Measurements from ENCODE around the gene PFN4. TPM values are rescaled to one million over a fixed set of nuclear protein-coding genes. Genes with fewer than 3 reads are reported as not detected.

PFN4 gene
- total and polyA plus RNA-seq, 7 donors = 0.18 to 1.2 (median 0.35) TPM; not detected in 1

DNA sequence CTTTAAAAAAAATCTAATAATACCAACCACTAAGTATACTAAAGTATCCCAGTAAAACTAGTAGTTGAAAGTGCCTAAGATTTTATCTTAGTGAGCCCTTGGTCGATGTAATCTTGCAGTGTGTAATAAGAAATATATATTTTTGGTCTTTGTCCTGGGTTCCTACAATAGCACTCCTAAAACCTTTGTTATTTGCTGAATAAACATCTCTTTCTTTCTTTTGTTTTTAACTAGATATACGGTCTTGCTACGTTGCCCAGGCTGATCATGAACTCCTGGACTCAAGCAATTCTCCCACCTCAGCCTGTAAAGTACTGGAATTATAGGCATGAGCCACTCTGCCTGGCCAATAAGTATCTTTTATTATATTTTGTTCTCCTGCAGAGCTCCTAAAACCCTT lies 36.1 kb downstream of the PFN4 start:
- Histone ChIP-seq H3K36me3 (ENCODE audit: insufficient read depth in 1 of 2, low read depth in 1 of 2) (peaks cover 0 to 26% of the 10 kb centered on the region in 2 donors), H3K27ac (no peak overlapping the region), H3K9me3 (no peaks in the 10 kb centered on the region), H3K4me3 (no peak overlapping the region), H3K4me1 (peaks cover 8% of the 10 kb centered on the region), H3K27me3 (ENCODE audit: insufficient read depth in 3 of 3, low read length in 2 of 3) (no peaks in the 10 kb centered on the region)
- TF ChIP-seq, protein P1, sequence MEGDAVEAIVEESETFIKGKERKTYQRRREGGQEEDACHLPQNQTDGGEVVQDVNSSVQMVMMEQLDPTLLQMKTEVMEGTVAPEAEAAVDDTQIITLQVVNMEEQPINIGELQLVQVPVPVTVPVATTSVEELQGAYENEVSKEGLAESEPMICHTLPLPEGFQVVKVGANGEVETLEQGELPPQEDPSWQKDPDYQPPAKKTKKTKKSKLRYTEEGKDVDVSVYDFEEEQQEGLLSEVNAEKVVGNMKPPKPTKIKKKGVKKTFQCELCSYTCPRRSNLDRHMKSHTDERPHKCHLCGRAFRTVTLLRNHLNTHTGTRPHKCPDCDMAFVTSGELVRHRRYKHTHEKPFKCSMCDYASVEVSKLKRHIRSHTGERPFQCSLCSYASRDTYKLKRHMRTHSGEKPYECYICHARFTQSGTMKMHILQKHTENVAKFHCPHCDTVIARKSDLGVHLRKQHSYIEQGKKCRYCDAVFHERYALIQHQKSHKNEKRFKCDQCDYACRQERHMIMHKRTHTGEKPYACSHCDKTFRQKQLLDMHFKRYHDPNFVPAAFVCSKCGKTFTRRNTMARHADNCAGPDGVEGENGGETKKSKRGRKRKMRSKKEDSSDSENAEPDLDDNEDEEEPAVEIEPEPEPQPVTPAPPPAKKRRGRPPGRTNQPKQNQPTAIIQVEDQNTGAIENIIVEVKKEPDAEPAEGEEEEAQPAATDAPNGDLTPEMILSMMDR (IDR thresholded peaks at IDR 0.05) = no peak
- 78 to 92% (median 87%) methylated on average over 3 of the region's 3 CpGs for WGBS, 3 donors
- DNase-seq (no peak), ATAC-seq (no peak)
- intact Hi-C loops (cut with DNase I) = no loop called here

DNA sequence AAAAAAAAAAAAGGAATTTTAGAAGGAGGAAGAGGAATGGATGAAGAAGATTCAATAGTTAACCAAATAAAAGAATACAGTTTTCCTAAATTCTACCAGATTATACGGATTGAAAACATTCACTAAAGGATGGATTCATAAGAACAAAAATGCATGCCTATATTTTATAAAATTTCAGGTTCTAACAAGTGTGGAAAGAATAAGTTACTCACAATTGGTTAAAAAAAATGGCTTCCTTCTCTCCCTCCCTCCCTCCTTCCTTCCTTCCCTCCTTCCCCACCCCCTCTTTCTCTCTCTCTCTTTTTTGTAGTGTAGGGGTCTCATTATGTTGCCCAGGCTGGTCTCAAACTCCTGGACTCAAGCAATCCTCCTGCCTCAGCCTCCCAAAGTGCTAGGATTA lies 36.9 kb downstream of the PFN4 start:
- Histone ChIP-seq H3K27ac (no peak overlapping the region), H3K9me3 (no peaks in the 10 kb centered on the region), H3K27me3 (ENCODE audit: insufficient read depth in 3 of 3, low read length in 2 of 3) (no peaks in the 10 kb centered on the region), H3K4me3 (no peak overlapping the region), H3K4me1 (peaks cover 8% of the 10 kb centered on the region), H3K36me3 (ENCODE audit: insufficient read depth in 1 of 2, low read depth in 1 of 2) (peaks cover 2 to 29% of the 10 kb centered on the region in 2 donors)
- DNase-seq (no peak), ATAC-seq (no peak)
- WGBS, 3 donors = 92 to 100% (median 96%) methylated on average over 1 of the region's 1 CpG
- intact Hi-C loops (cut with DNase I) = no loop called here
- TF ChIP-seq, protein P1 (IDR thresholded peaks at IDR 0.05) = no peak

DNA sequence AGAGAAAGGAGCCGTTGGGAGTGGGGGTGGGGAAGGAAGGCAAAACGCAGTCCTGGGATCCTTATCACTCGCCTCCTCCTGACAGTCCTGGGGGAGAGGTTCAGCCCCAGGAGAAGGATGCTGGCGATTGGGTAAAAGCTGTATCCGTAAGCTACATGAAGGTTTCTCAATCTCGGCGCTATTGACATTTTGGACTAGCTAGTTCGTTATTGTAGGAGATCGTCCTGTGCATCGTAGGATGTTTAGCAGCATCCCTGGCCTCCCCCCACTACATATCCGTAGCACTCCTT lies 38.0 kb downstream of the PFN4 start:
- Histone ChIP-seq H3K9me3 (no peaks in the 10 kb centered on the region), H3K4me3 (peak overlapping the region; percentile 65), H3K4me1 (peaks cover 8% of the 10 kb centered on the region), H3K27ac (peak overlapping the region; percentile 73), H3K27me3 (ENCODE audit: insufficient read depth in 3 of 3, low read length in 2 of 3) (no peaks in the 10 kb centered on the region), H3K36me3 (ENCODE audit: insufficient read depth in 1 of 2, low read depth in 1 of 2) (peaks cover 2 to 29% of the 10 kb centered on the region in 2 donors)
- DNase-seq (no peak), ATAC-seq (no peak)
- intact Hi-C loops (cut with DNase I) = loop anchor here in 1 of 2 donors (2.0 kb wide), 1 partner anchor 260 kb away; no protein-coding TSS in a partner anchor
- WGBS, 3 donors = 26 to 34% (median 32%) methylated on average over 11 of the region's 11 CpGs
- TF ChIP-seq, protein P1 (IDR thresholded peaks at IDR 0.05) = no peak

DNA sequence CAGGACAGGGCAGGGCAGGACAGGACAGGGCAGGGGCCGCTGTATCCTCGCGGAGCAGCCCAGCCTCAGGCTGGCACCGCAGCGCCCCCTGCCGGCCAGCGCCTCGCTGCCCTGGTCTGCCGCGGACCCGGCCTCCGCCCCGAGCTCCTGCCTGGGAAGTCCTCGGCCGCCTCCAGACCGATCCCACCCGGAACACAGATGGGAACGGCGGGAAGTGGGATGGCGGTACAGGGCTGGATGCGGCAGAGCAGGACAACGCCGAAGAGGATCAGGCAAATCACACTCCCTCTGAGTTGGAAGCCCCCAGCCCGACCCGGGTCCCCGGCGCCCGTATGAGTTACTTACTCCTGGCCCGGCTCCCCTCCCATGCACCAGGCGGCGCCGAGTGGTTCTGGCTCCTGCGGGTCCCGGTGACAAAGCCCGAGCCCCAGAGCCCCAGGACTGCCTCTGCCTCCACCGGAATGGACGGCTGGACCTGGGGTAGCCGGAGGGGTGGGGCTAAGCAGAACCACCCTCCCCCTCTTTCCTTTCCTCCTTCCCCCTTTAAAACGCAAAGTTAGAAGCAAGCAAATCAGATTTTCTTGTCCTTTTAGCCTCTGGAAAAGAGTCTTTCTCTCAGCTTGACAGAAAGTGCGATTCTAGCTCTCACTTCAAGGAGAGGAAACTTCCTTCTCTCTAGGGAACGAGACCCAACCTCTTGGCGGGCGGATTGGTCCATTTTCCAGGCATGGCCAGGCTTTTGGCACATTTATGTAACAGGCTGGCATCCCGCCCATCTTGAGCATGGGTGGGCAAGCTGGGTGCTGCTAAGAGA lies 38.5 kb downstream of the PFN4 start, which contains the start of gene TP53I3:
Gene TP53I3, minus strand, starts transcription at position 449 of the 814 bp plus-strand sequence. CDS start 508 bp downstream, outside the sequence.
- TF ChIP-seq, protein P1 (IDR thresholded peaks at IDR 0.05) = peak; percentile 93
- ATAC-seq = peak; percentile 97 to 99 (median 98)

More for the DNA sequence above, 38.5 kb downstream of the PFN4 start, which contains the start of gene TP53I3:
- WGBS, 3 donors = 1 to 2% (median 1%) methylated on average over 31 to 44 of the region's 44 CpGs
- peaks cover 8% of the 10 kb centered on the region for H3K4me1 ChIP-seq
- peak within 1 kb of the TSS; percentile 65 for H3K4me3 ChIP-seq
- H3K27ac ChIP-seq = peak within 1 kb of the TSS; percentile 73
- H3K9me3 ChIP-seq = no peaks in the 10 kb centered on the region
- H3K36me3 ChIP-seq (ENCODE audit: insufficient read depth in 1 of 2, low read depth in 1 of 2) = peaks cover 2 to 32% of the 10 kb centered on the region in 2 donors
- H3K27me3 ChIP-seq (ENCODE audit: insufficient read depth in 3 of 3, low read length in 2 of 3) = no peaks in the 10 kb centered on the region
- intact Hi-C loops (cut with DNase I) = loop anchor here (2.0 to 5.0 kb wide), 3 partner anchors 37 to 260 kb away; partner anchors contain the start of genes ATAD2B (in 1 of the 2), FKBP1B (in 1 of the 2) and WDCP (in 1 of the 2)
- DNase-seq = peak; percentile 90 to 94

All from psoas muscle (tissue), 8 donors.